ENCODE results near the gene GPHN. TPM values are rescaled to one million over a fixed set of nuclear protein-coding genes. Genes with fewer than 3 reads are reported as not detected.
"Not testable (repeated sequence)": the region's sequence is repeated elsewhere in the genome, so short reads cannot be mapped to it uniquely, and the experiment has no call there.

The GPHN gene
- total and polyA plus RNA-seq, 2 of the 8 experiments (the other 6 are each of a cell fraction or from before 2014, with no cell fraction given), result 6.0 to 16.0 TPM

- H3K79me1 ChIP-seq (ENCODE audit: low read depth, low read length); H3K4me2 ChIP-seq (ENCODE audit: insufficient read depth in 1 of 2, low read depth in 2 of 2, low read length in 2 of 2); H3K9ac ChIP-seq (replicated peaks in 1 of 4; ENCODE audit: extremely low read depth in 1 of 4, low read depth in 3 of 4, low read length in 3 of 4); FAIRE-seq; H3K79me2 ChIP-seq (ENCODE audit: control insufficient read depth in 1 of 2, insufficient read depth in 2 of 2, low read length in 2 of 2); H3K36me3 ChIP-seq (ENCODE audit: control insufficient read depth in 2 of 4, insufficient read depth in 4 of 4, low read length in 3 of 4); H2AFZ ChIP-seq (ENCODE audit: low read length); H3K18ac ChIP-seq (ENCODE audit: extremely low read depth, low read length); H2BK15ac ChIP-seq (ENCODE audit: low read length); H2AK5ac ChIP-seq (ENCODE audit: low read depth, low read length); H3K4me3 ChIP-seq (ENCODE audit: extremely low read depth in 1 of 4, insufficient read depth in 2 of 4, low read depth in 3 of 4, low read length in 4 of 4); H4K20me1 ChIP-seq (replicated peaks in 1 of 2; ENCODE audit: control insufficient read depth in 1 of 2, insufficient read depth in 2 of 2, low read length in 2 of 2); H3K9me3 ChIP-seq (ENCODE audit: insufficient read depth in 2 of 2, low read depth in 1 of 2, low read length in 1 of 2); H3K23me2 ChIP-seq (ENCODE audit: low read depth, low read length); DNase-seq (ENCODE audit: low read depth in 1 of 2, low spot score in 2 of 2); H3K27ac ChIP-seq (ENCODE audit: low read depth, low read length); H2BK120ac ChIP-seq (replicated peaks; ENCODE audit: low read depth, low read length); POLR2A ChIA-PET (ENCODE audit: partially characterized antibody); H3K4me1 ChIP-seq (replicated peaks in 1 of 4; ENCODE audit: control insufficient read depth in 3 of 4, insufficient read depth in 4 of 4, low read length in 3 of 4); H2BK20ac ChIP-seq (ENCODE audit: low read length); H3K56ac ChIP-seq (replicated peaks; ENCODE audit: insufficient read length, low read depth, low read length); H4K5ac ChIP-seq (ENCODE audit: insufficient read length, low read depth, low read length); H2BK5ac ChIP-seq (ENCODE audit: low read depth, low read length); H3K23ac ChIP-seq (ENCODE audit: insufficient read length); H4K91ac ChIP-seq (replicated peaks; ENCODE audit: insufficient read length, low read length); H3K4ac ChIP-seq (replicated peaks; ENCODE audit: insufficient read length, low read depth, low read length); H3K14ac ChIP-seq (ENCODE audit: insufficient read length); H3K27me3 ChIP-seq (replicated peaks in 1 of 4; ENCODE audit: control insufficient read depth in 3 of 4, extremely low read depth in 1 of 4, insufficient read depth in 3 of 4, low read length in 3 of 4); H2BK12ac ChIP-seq (ENCODE audit: low read depth, low read length); H4K8ac ChIP-seq (ENCODE audit: extremely low read depth, insufficient read depth, low read length); CTCF ChIA-PET (ENCODE audit: partially characterized antibody): not testable (repeated sequence)
- WGBS, 2 experiments (ENCODE audit: extremely low coverage in 1 of 2, insufficient coverage in 1 of 2, insufficient read length in 1 of 2, insufficient replicate concordance in 2 of 2, low coverage in 1 of 2, low lambda C conversion rate in 2 of 2, missing lambda C conversion rate in 1 of 2), result 88% methylated on average over 6 of the region's 6 CpGs; no CpG with 5 or more reads in 1 of the 2 experiments
Observed at GRCh38 chr14:66587753-66588152, 79.8 kb downstream of the GPHN start.

Measured in H1 (cell line).